Smooth muscle cell (in vitro differentiated cells): ENCODE results near the gene GRAMD4. TPM values are rescaled to one million over a fixed set of nuclear protein-coding genes. Genes with fewer than 3 reads are reported as not detected.

ENCODE experiments used
- DNase-seq: peaks from one replicate; lab custom pipeline; 2025; ENCODE audit not compliant: unreplicated experiment; lab: John Stamatoyannopoulos, UW
- H2AFZ ChIP-seq: fragments of 200-600 bp; sonication (generic); 2 replicates; pipeline ENCODE4 v1.6.0; 2016; ENCODE audit warnings: antibody characterized with exemption, low read depth, mild to moderate bottlenecking
- H3F3A ChIP-seq: fragments of 200-600 bp; sonication (generic); 2 replicates; pipeline ENCODE4 v1.6.0; 2017; ENCODE audit warnings: antibody characterized with exemption, low read depth
- H3K27ac ChIP-seq: fragments of 200-600 bp; sonication (generic); 2 replicates; pipeline ENCODE4 v1.5.1; 2016; ENCODE audit warnings: low read depth, mild to moderate bottlenecking
- H3K27me3 ChIP-seq: fragments of 200-600 bp; sonication (generic); 2 replicates; pipeline ENCODE4 v1.6.1; 2016; ENCODE audit warnings: low read depth, mild to moderate bottlenecking
- H3K36me3 ChIP-seq: fragments of 200-600 bp; sonication (generic); 2 replicates; pipeline ENCODE4 v1.5.1; 2016; ENCODE audit warnings: low read depth
- H3K4me1 ChIP-seq: fragments of 200-600 bp; sonication (generic); 2 replicates; pipeline ENCODE4 v1.5.1; 2016; ENCODE audit warnings: low read depth
- H3K4me2 ChIP-seq: fragments of 200-600 bp; sonication (generic); 2 replicates; pipeline ENCODE4 v1.6.0; 2016; ENCODE audit warnings: mild to moderate bottlenecking
- H3K4me3 ChIP-seq: fragments of 200-600 bp; sonication (generic); 2 replicates; pipeline ENCODE4 v1.5.1; 2016; ENCODE audit warnings: mild to moderate bottlenecking
- H3K79me2 ChIP-seq: fragments of 200-600 bp; sonication (generic); 2 replicates; pipeline ENCODE4 v1.6.0; 2016; ENCODE audit warnings: low read depth, mild to moderate bottlenecking
- H3K9ac ChIP-seq: fragments of 200-600 bp; sonication (generic); 2 replicates; pipeline ENCODE4 v1.6.0; 2016; ENCODE audit warnings: low read depth
- H3K9me3 ChIP-seq: fragments of 200-600 bp; sonication (generic); replicated peaks from 2 replicates; pipeline ENCODE4 v1.5.1; 2016; ENCODE audit warnings: low read depth
- H4K20me1 ChIP-seq: fragments of 200-600 bp; sonication (generic); 2 replicates; pipeline ENCODE4 v1.6.0; 2016; ENCODE audit warnings: low read depth
- CTCF ChIP-seq: fragments of 200-600 bp; sonication (generic); IDR thresholded peaks from 2 replicates; pipeline ENCODE4 v1.5.1; 2017; ENCODE audit warnings: borderline replicate concordance, mild to moderate bottlenecking, antibody characterized with exemption; ENCODE audit not compliant: insufficient read depth, poor library complexity, severe bottlenecking
- WGBS: methylation state at CpG from one replicate; pipeline ENCODE4 v1.1.7; 2016; ENCODE audit warnings: low lambda C conversion rate; 5-methylcytosine and 5-hydroxymethylcytosine counted together
- polyA plus RNA-seq: library from polyadenylated mRNA; unstranded; fragments of >200 nt; fragmentation: Nextera tagmentation; extraction: Ambion mirVana; gene quantifications from 2 replicates; pipeline ENCODE4 v1.2.1, GENCODE V29; 2016
- total RNA-seq: library from RNA; depleted of rRNA; stranded (reverse); fragments of >200 nt; gene quantifications from 2 replicates; pipeline ENCODE4 v1.2.3, GENCODE V29; 2014

Gene GRAMD4
- total and polyA plus RNA-seq, 2 experiments from 2014 or later = 14.5 to 16.6 TPM

DNA sequence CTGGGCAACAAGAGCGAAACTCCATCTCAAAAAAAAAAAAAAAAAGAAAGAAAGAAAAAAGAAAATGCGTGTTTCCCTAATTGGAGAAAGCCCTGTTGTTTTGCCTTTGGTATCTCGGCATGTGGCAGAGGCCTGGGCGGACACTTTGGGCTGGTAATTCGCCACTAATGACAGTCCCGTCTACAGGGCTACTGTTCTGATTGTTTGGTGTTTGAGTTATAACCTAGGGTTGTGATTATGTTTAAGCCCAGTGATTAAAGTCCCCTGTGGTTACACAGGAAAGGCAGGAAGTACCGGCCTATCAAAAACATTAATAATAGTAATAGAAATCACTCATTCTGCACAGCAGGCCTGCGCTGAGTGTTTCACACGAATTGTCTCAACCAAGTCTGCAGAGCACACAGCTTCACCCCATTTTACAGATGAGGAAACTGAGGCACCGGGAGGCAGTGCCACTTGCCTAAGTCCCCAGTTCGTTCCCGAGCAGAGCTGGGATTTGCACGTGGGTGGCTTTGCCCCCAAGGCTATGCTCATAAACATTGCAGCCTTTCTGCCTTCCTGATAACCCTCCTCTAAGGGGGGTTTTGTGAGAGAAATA, 39.1 kb upstream of the GRAMD4 start:
- no peak overlapping the region for H3K4me3 ChIP-seq
- no peak overlapping the region for H3K27ac ChIP-seq
- no peak for DNase-seq
- H3F3A ChIP-seq = peaks cover 7% of the 10 kb centered on the region
- H4K20me1 ChIP-seq = peaks cover 75% of the 10 kb centered on the region
- peaks cover 14% of the 10 kb centered on the region for H3K79me2 ChIP-seq
- no peaks in the 10 kb centered on the region for H3K36me3 ChIP-seq
- H3K9me3 ChIP-seq = no peaks in the 10 kb centered on the region
- H3K4me1 ChIP-seq = peaks cover 17% of the 10 kb centered on the region
- H3K9ac ChIP-seq = no peak overlapping the region
- 70% methylated on average over 13 of the region's 13 CpGs for WGBS
- H3K27me3 ChIP-seq = no peaks in the 10 kb centered on the region
- H3K4me2 ChIP-seq = no peak overlapping the region
- no peak overlapping the region for H2AFZ ChIP-seq
- no peak for TF ChIP-seq CTCF

GRCh38 chr22:46581538-46582244, 38.5 kb upstream of the GRAMD4 start:
- H3K27me3 ChIP-seq = no peaks in the 10 kb centered on the region
- H3K9ac ChIP-seq = no peak overlapping the region
- H3K4me1 ChIP-seq = peaks cover 17% of the 10 kb centered on the region
- H3K4me3 ChIP-seq = no peak overlapping the region
- TF ChIP-seq CTCF = no peak
- peaks cover 81% of the 10 kb centered on the region for H4K20me1 ChIP-seq
- H2AFZ ChIP-seq = no peak overlapping the region
- H3K9me3 ChIP-seq = no peaks in the 10 kb centered on the region
- H3K36me3 ChIP-seq = no peaks in the 10 kb centered on the region
- no peak overlapping the region for H3K27ac ChIP-seq
- 90% methylated on average over 14 of the region's 14 CpGs for WGBS
- peaks cover 4% of the 10 kb centered on the region for H3F3A ChIP-seq
- H3K79me2 ChIP-seq = peaks cover 14% of the 10 kb centered on the region
- no peak overlapping the region for H3K4me2 ChIP-seq
- DNase-seq = no peak

GRCh38 chr22:46582281-46582933, 37.8 kb upstream of the GRAMD4 start:
- H3K4me1 ChIP-seq = peaks cover 17% of the 10 kb centered on the region
- no peak overlapping the region for H3K27ac ChIP-seq
- peaks cover 14% of the 10 kb centered on the region for H3K79me2 ChIP-seq
- H3K9me3 ChIP-seq = no peaks in the 10 kb centered on the region
- no peak for TF ChIP-seq CTCF
- H3K27me3 ChIP-seq = no peaks in the 10 kb centered on the region
- no peak for DNase-seq
- WGBS = 95% methylated on average over 14 of the region's 14 CpGs
- no peak overlapping the region for H3K4me3 ChIP-seq
- peaks cover 4% of the 10 kb centered on the region for H3F3A ChIP-seq
- H4K20me1 ChIP-seq = peaks cover 88% of the 10 kb centered on the region
- no peaks in the 10 kb centered on the region for H3K36me3 ChIP-seq
- no peak overlapping the region for H2AFZ ChIP-seq
- no peak overlapping the region for H3K4me2 ChIP-seq
- no peak overlapping the region for H3K9ac ChIP-seq
